Stomach (tissue), 19 donors: ENCODE results near the gene CD44. TPM values are rescaled to one million over a fixed set of nuclear protein-coding genes. Genes with fewer than 3 reads are reported as not detected.
A peak's percentile ranks its signal among the peaks of the same experiment; 100 is the strongest.
"Not testable (repeated sequence)": the region's sequence is repeated elsewhere in the genome, so short reads cannot be mapped to it uniquely, and the experiment has no call there.

Experiments
- DNase-seq, 2 donors: peaks; one replicate each; pipeline versions ENCODE4 v3.0.0 to v3.0.0-alpha.2; 2013 to 2019
- H3K27ac ChIP-seq, 5 donors: fragments of 200-600 bp in 4 of 5; sonication (generic) in 4 of 5; one replicate each; pipeline ENCODE4 v1.5.1; 2013 to 2019; ENCODE audit warnings: mild to moderate bottlenecking in 1 of 5, moderate library complexity in 1 of 5
- H3K27me3 ChIP-seq, 3 donors: fragments of 200-600 bp; sonication (generic); one replicate each; pipeline ENCODE4 v1.5.1; 2017 to 2019; ENCODE audit warnings: mixed run types in 1 of 3
- H3K36me3 ChIP-seq, 4 donors: fragments of 200-600 bp; sonication (generic); 1 replicate in 3 of 4; 2 replicates in 1 of 4; pipeline ENCODE4 v1.5.1; 2016 to 2019
- H3K4me1 ChIP-seq, 4 donors: fragments of 200-600 bp; sonication (generic); one replicate each; pipeline ENCODE4 v1.5.1; 2016 to 2019
- H3K4me3 ChIP-seq, 4 donors: fragments of 200-600 bp; sonication (generic) in 3 of 4; one replicate each; pipeline ENCODE4 v1.5.1; 2016 to 2019; ENCODE audit warnings: mild to moderate bottlenecking in 1 of 4
- H3K9me3 ChIP-seq, 4 donors: fragments of 200-600 bp; sonication (generic); one replicate each; pipeline ENCODE4 v1.5.1; 2016 to 2019
- EP300 ChIP-seq: sonication (generic); formaldehyde crosslinking; IDR thresholded peaks from one replicate; pipeline ENCODE4 v1.6.1; 2017; ENCODE audit warnings: antibody characterized with exemption
- POLR2A ChIP-seq, 4 donors: fragments of 450-650 bp; IDR thresholded peaks; one replicate each; pipeline ENCODE4 v1.6.1; 2016; ENCODE audit warnings: antibody characterized with exemption in 4 of 4, control low read depth in 2 of 4, mild to moderate bottlenecking in 1 of 4, moderate library complexity in 1 of 4
- POLR2AphosphoS5 ChIP-seq, 3 donors: sonication (generic); formaldehyde crosslinking; IDR thresholded peaks; one replicate each; pipeline ENCODE4 v1.6.1; 2016; ENCODE audit warnings: antibody characterized with exemption in 3 of 3
- WGBS, 5 donors: extraction: QIAGEN DNeasy Blood & Tissue Kit in 3 of 5; methylation state at CpG; one replicate each; pipeline versions ENCODE4 v1.1.5 to v1.1.7; 2013 to 2018; 5-methylcytosine and 5-hydroxymethylcytosine counted together
- intact Hi-C: fragments of 100-400 bp; cut with DNase I; formaldehyde crosslinking; loops from one replicate; pipeline ENCODE4 v1.15.1; 2023; ENCODE audit warnings: low total_unique reads
- long read RNA-seq, 10 donors: transcript quantifications; one replicate each; lab custom pipeline, GENCODE V29; 2026
- polyA plus RNA-seq, 3 donors: library from polyadenylated mRNA; stranded (reverse); fragments of 200-250 nt; gene quantifications; one replicate each; pipeline ENCODE4 v1.2.3, GENCODE V29; 2013
- total RNA-seq, 5 donors: library from RNA; depleted of rRNA; stranded (reverse); fragments of >200 nt; gene quantifications; one replicate each; pipeline versions ENCODE4 v1.1.0 to v1.2.3, GENCODE V29; 2014 to 2016
- TF ChIP-seq, protein P1 (sequence below), 7 experiments: fragments of 450-650 bp in 4 of 7; fragments of 200-600 bp in 3 of 7; sonication (generic) in 3 of 7; IDR thresholded peaks; one replicate each; pipeline ENCODE4 v1.5.1; 2016 to 2019; ENCODE audit warnings: antibody characterized with exemption in 7 of 7, control low read depth in 2 of 7, mild to moderate bottlenecking in 1 of 7
- donor health status: healthy with polysubstance abuse.
- donor health status: Bipolar disorder and iron deficiency.
- donor health status: healthy.

CD44 gene
- 100 to 1,000 TPM in 3 of 5 donors, 10 to 100 TPM in 2; 47.5 to 229 (median 176) TPM for total RNA-seq
- 100 to 1,000 TPM in 1 of 3 donors, 10 to 100 TPM in 2; 52.4 to 125 (median 65.5) TPM for polyA plus RNA-seq
- long read RNA-seq, donor 1, full-length matches to known transcripts, result 8 of 19 reads
- long read RNA-seq, donor 1, partial matches to known transcripts, result 11 of 19 reads
- long read RNA-seq, donor 1, other reads (novel, unspliced or antisense), result 0 of 19 reads
- long read RNA-seq, donor 2, full-length matches to known transcripts, result 5 of 5 reads
- long read RNA-seq, donor 2, partial matches to known transcripts, result 0 of 5 reads
- long read RNA-seq, donor 2, other reads (novel, unspliced or antisense), result 0 of 5 reads
- long read RNA-seq, donor 3, full-length matches to known transcripts, result 3 of 9 reads
- long read RNA-seq, donor 3, partial matches to known transcripts, result 6 of 9 reads
- long read RNA-seq, donor 3, other reads (novel, unspliced or antisense), result 0 of 9 reads
- long read RNA-seq, donor 4, full-length matches to known transcripts, result 1 of 1 reads
- long read RNA-seq, donor 4, partial matches to known transcripts, result 0 of 1 reads
- long read RNA-seq, donor 4, other reads (novel, unspliced or antisense), result 0 of 1 reads
- long read RNA-seq, donor 5, full-length matches to known transcripts, result 14 of 35 reads
- long read RNA-seq, donor 5, partial matches to known transcripts, result 21 of 35 reads
- long read RNA-seq, donor 5, other reads (novel, unspliced or antisense), result 0 of 35 reads
- long read RNA-seq, donor 6, full-length matches to known transcripts, result 13 of 22 reads
- long read RNA-seq, donor 6, partial matches to known transcripts, result 9 of 22 reads
- long read RNA-seq, donor 6, other reads (novel, unspliced or antisense), result 0 of 22 reads
- long read RNA-seq, donor 7, full-length matches to known transcripts, result 11 of 25 reads
- long read RNA-seq, donor 7, partial matches to known transcripts, result 14 of 25 reads
- long read RNA-seq, donor 7, other reads (novel, unspliced or antisense), result 0 of 25 reads
- long read RNA-seq, donor 8, full-length matches to known transcripts, result 5 of 5 reads
- long read RNA-seq, donor 8, partial matches to known transcripts, result 0 of 5 reads
- long read RNA-seq, donor 8, other reads (novel, unspliced or antisense), result 0 of 5 reads
- long read RNA-seq, donor 9, full-length matches to known transcripts, result 6 of 30 reads
- long read RNA-seq, donor 9, partial matches to known transcripts, result 24 of 30 reads
- long read RNA-seq, donor 9, other reads (novel, unspliced or antisense), result 0 of 30 reads
- long read RNA-seq, donor 10, full-length matches to known transcripts, result 1 of 1 reads
- long read RNA-seq, donor 10, partial matches to known transcripts, result 0 of 1 reads
- long read RNA-seq, donor 10, other reads (novel, unspliced or antisense), result 0 of 1 reads

DNA sequence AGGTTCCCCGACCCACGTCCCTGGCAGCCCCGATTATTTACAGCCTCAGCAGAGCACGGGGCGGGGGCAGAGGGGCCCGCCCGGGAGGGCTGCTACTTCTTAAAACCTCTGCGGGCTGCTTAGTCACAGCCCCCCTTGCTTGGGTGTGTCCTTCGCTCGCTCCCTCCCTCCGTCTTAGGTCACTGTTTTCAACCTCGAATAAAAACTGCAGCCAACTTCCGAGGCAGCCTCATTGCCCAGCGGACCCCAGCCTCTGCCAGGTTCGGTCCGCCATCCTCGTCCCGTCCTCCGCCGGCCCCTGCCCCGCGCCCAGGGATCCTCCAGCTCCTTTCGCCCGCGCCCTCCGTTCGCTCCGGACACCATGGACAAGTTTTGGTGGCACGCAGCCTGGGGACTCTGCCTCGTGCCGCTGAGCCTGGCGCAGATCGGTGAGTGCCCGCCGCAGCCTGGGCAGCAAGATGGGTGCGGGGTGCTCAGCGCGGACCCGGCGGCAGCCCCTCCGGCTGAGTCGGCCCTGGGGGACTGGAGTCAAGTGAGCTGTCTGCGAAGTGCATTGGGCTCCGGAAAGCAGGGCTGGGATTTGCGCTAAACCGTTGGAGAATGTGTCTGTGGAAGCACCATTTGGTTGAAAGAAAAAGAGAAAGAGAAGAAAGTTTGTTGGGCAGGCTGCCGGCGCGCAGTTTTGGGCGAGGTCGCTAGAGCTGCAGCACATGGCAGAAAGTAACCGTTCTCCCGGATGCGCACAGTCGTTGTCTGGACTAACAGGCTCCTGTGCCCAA is at the start of gene CD44:
Gene CD44 (plus strand): TSS at position 229 of the 779 bp plus-strand sequence. CDS start 133 bp downstream, at position 362.
- no peaks in the 10 kb centered on the region for H3K27me3 ChIP-seq
- 0 to 1% (median 0%) methylated on average over 48 to 55 of the region's 55 CpGs for WGBS, 5 donors
- H3K27ac ChIP-seq, result peak within 1 kb of the TSS; percentile 86 to 95 (median 91)
- peak; percentile 66 to 91 for DNase-seq
- no peaks in the 10 kb centered on the region for H3K36me3 ChIP-seq
- TF ChIP-seq EP300, result no peak
- TF ChIP-seq, protein P1, sequence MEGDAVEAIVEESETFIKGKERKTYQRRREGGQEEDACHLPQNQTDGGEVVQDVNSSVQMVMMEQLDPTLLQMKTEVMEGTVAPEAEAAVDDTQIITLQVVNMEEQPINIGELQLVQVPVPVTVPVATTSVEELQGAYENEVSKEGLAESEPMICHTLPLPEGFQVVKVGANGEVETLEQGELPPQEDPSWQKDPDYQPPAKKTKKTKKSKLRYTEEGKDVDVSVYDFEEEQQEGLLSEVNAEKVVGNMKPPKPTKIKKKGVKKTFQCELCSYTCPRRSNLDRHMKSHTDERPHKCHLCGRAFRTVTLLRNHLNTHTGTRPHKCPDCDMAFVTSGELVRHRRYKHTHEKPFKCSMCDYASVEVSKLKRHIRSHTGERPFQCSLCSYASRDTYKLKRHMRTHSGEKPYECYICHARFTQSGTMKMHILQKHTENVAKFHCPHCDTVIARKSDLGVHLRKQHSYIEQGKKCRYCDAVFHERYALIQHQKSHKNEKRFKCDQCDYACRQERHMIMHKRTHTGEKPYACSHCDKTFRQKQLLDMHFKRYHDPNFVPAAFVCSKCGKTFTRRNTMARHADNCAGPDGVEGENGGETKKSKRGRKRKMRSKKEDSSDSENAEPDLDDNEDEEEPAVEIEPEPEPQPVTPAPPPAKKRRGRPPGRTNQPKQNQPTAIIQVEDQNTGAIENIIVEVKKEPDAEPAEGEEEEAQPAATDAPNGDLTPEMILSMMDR (IDR thresholded peaks at IDR 0.05), result no peak
- TF ChIP-seq POLR2AphosphoS5 (IDR thresholded peaks at IDR 0.05), result peak; percentile 46 to 91 (median 80)
- TF ChIP-seq POLR2A (IDR thresholded peaks at IDR 0.05), result no peak
- peaks cover 19 to 64% (median 41%) of the 10 kb centered on the region in 4 donors for H3K4me1 ChIP-seq
- intact Hi-C loops, result no loop called here
- no peaks in the 10 kb centered on the region for H3K9me3 ChIP-seq
- peak within 1 kb of the TSS; percentile 64 to 79 (median 71) for H3K4me3 ChIP-seq

DNA sequence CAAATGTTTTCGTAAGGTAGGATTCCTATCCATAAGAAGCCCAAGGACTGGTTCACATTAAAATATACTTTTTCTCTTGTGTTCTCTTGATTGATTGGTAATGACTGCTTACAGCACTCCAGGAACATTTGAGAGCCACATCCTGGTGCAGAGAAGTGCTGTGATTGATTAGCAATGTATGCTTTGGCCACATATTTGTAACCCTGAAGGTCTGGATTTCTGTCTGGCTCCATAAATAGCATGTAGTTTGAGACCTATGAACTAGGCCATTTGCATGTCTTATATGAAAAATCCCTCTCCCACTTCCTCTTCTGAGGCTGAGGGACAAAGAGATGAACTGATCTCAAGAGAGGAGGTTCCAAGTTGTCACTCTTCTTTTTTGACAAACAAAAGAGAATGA is 49.3 kb upstream of the CD44 start:
- Histone ChIP-seq H3K27ac (no peak overlapping the region), H3K4me3 (no peak overlapping the region), H3K27me3 (no peaks in the 10 kb centered on the region), H3K4me1 (peaks cover 0 to 26% (median 17%) of the 10 kb centered on the region in 4 donors), H3K36me3 (no peaks in the 10 kb centered on the region), H3K9me3 (no peaks in the 10 kb centered on the region)
- DNase-seq, result no peak
- 96 to 100% (median 100%) methylated on average over 1 of the region's 1 CpG for WGBS, 5 donors
- intact Hi-C loops, result no loop called here
- no peak for TF ChIP-seq POLR2AphosphoS5 (IDR thresholded peaks at IDR 0.05)
- TF ChIP-seq EP300, result no peak
- TF ChIP-seq, protein P1 (IDR thresholded peaks at IDR 0.05), result no peak
- TF ChIP-seq POLR2A (IDR thresholded peaks at IDR 0.05), result no peak

DNA sequence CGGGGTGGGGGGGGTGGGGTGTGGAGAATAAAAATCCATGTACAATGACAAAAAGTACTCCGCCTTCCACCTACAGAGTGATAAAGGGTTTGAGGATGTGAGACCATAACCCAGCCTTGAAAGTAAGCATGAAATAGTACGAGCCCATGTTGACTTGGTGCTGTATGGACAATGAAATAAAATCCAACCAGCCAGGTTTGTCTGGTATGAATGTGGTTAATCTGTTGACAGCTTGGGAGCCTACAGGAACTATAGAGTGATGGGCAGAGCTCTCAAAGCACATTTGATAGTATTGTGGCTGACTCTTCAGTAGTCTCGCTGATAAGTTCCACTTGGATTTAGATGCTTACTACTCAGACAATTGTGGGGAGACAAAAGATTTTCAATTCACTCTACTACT is 48.8 kb upstream of the CD44 start:
- peaks cover 0 to 22% (median 16%) of the 10 kb centered on the region in 4 donors for H3K4me1 ChIP-seq
- no peak overlapping the region for H3K27ac ChIP-seq
- no peak overlapping the region for H3K4me3 ChIP-seq
- DNase-seq, result no peak
- WGBS, 5 donors, result 86 to 96% (median 93%) methylated on average over 4 of the region's 4 CpGs
- H3K36me3 ChIP-seq, result no peaks in the 10 kb centered on the region
- intact Hi-C loops, result no loop called here
- H3K9me3 ChIP-seq, result no peaks in the 10 kb centered on the region
- no peaks in the 10 kb centered on the region for H3K27me3 ChIP-seq
- TF ChIP-seq POLR2A (IDR thresholded peaks at IDR 0.05) (no peak), POLR2AphosphoS5 (IDR thresholded peaks at IDR 0.05) (no peak), EP300 (no peak)
- TF ChIP-seq, protein P1 (IDR thresholded peaks at IDR 0.05), result no peak

DNA sequence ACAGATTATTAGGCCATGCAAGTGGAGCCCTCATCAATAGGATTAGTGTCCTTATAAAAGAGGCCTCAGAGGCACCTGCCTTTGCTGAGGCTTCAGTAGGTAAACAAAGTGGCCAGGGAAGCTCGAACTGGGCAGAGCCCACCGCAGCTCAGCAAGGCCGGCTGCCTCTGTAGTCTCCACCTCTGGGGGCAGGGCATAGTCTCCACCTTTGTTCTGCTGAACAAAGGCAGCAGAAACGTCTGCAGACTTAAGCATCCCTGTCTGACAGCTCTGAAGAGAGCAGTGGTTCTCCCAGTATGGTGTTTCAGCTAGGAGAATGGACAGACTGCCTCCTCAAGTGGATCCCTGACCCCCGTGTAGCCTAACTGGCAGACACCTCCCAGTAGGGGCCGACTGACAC is 48.0 kb upstream of the CD44 start:
- H3K4me3 ChIP-seq, DNase-seq, H3K27me3 ChIP-seq, H3K27ac ChIP-seq, H3K36me3 ChIP-seq, H3K9me3 ChIP-seq, intact Hi-C loops: not testable (repeated sequence)
- peaks cover 0 to 15% (median 13%) of the 10 kb centered on the region in 4 donors for H3K4me1 ChIP-seq
- WGBS, 5 donors, result 68 to 91% (median 75%) methylated on average over 2 to 6 of the region's 6 CpGs
